GM12878 (cell line): ENCODE data around the gene PSMA7. TPM values are rescaled to one million over a fixed set of nuclear protein-coding genes. Genes with fewer than 3 reads are reported as not detected.

ENCODE experiments used
- ATAC-seq: fragments of 200-7000 bp; cut with Tn5 transposase; 3 replicates; pipeline ENCODE4 v1.9.1; 2020; ENCODE audit warnings: mild to moderate bottlenecking, moderate library complexity
- BruUV-seq: library from RNA; stranded (reverse); fragments of 400-500 nt; replicated peaks from 2 replicates; lab custom pipeline; 2021; lab: Mats Ljungman, UMichigan
- CTCF ChIA-PET: fragments of 300-600 bp; sonication (Branson Sonifier 250); formaldehyde crosslinking; extraction: SDS; loops from one replicate; lab custom pipeline; 2021; ENCODE audit warnings: inconsistent platforms; lab: Yijun Ruan, JAX
- POLR2A ChIA-PET: fragments of 350-600 bp; formaldehyde crosslinking; extraction: SDS; loops from one replicate; lab custom pipeline; 2021; ENCODE audit warnings: inconsistent platforms; lab: Charles Lee
- RAD21 ChIA-PET: fragments of 300-600 bp; sonication (Branson Sonifier 250); formaldehyde crosslinking; loops from one replicate; lab custom pipeline; 2023; ENCODE audit warnings: antibody characterized with exemption; ENCODE audit not compliant: unreplicated experiment; lab: Charles Lee
- SMC1A ChIA-PET: fragments of 300-600 bp; sonication (Branson Sonifier 250); formaldehyde crosslinking; loops from one replicate; lab custom pipeline; 2023; ENCODE audit not compliant: unreplicated experiment, uncharacterized antibody; lab: Charles Lee
- DNase-seq: peaks from one replicate; pipeline ENCODE4 v3.0.0-alpha.2; 2011; ENCODE audit warnings: low read depth, low spot score
- FAIRE-seq: peaks from 3 replicates; lab custom pipeline; 2011; peaks lifted over from hg19 to GRCh38; lab: Jason Lieb, UNC
- H2AFZ ChIP-seq: 2 replicates; pipeline ENCODE4 v1.6.0; 2011; ENCODE audit warnings: low read depth, low read length, control low read depth; ENCODE audit not compliant: control insufficient read depth
- H3K27ac ChIP-seq: 2 replicates; pipeline ENCODE4 v1.5.1; 2011; ENCODE audit warnings: control low read depth; ENCODE audit not compliant: control insufficient read depth, insufficient read depth
- H3K27me3 ChIP-seq, 2 experiments: replicated peaks in 1 of 2; 2 replicates each; pipeline versions ENCODE4 v1.6.0 to v1.6.1; 2011; ENCODE audit warnings: low read length in 1 of 2; ENCODE audit not compliant: control insufficient read depth in 2 of 2, insufficient read depth in 2 of 2
- H3K36me3 ChIP-seq, 2 experiments: 2 replicates each; pipeline ENCODE4 v1.5.1; 2011; ENCODE audit warnings: low read length in 1 of 2; ENCODE audit not compliant: control insufficient read depth in 2 of 2, insufficient read depth in 2 of 2
- H3K4me1 ChIP-seq: 2 replicates; pipeline ENCODE4 v1.6.1; 2011; ENCODE audit warnings: mild to moderate bottlenecking, low read length, moderate library complexity, mixed read lengths; ENCODE audit not compliant: control insufficient read depth, insufficient read depth
- H3K4me2 ChIP-seq: 2 replicates; pipeline ENCODE4 v1.6.0; 2011; ENCODE audit warnings: control low read depth; ENCODE audit not compliant: control insufficient read depth, insufficient read depth
- H3K4me3 ChIP-seq: fragments of 200-600 bp; sonication (generic); 2 replicates; pipeline ENCODE4 v1.5.1; 2016
- H3K79me2 ChIP-seq: 2 replicates; pipeline ENCODE4 v1.6.0; 2011; ENCODE audit warnings: low read length; ENCODE audit not compliant: control insufficient read depth, insufficient read depth
- H3K9ac ChIP-seq: 2 replicates; pipeline ENCODE4 v1.8.0; 2011; ENCODE audit warnings: low read length, control low read depth, mixed read lengths; ENCODE audit not compliant: control insufficient read depth, insufficient read depth
- H3K9me3 ChIP-seq: replicated peaks from 3 replicates; pipeline ENCODE4 v1.5.1; 2011; ENCODE audit warnings: mild to moderate bottlenecking, low read length; ENCODE audit not compliant: control insufficient read depth, insufficient read depth
- H4K20me1 ChIP-seq: 2 replicates; pipeline ENCODE4 v1.6.0; 2011; ENCODE audit not compliant: control insufficient read depth, insufficient read depth
- ATF3 ChIP-seq: IDR thresholded peaks from 2 replicates; pipeline ENCODE4 v1.6.1; 2011; ENCODE audit warnings: low read depth, mild to moderate bottlenecking, low read length, moderate library complexity, borderline replicate concordance; ENCODE audit errors: extremely low read depth
- BACH1 ChIP-seq: fragments of 450-650 bp; IDR thresholded peaks from 2 replicates; pipeline ENCODE4 v1.6.1; 2017; ENCODE audit warnings: mild to moderate bottlenecking, borderline replicate concordance
- CTCF ChIP-seq, 3 experiments: IDR thresholded peaks in 2 of 3; conservative IDR thresholded peaks in 1 of 3; 2 replicates each; pipeline ENCODE4 v1.5.1; 2011; ENCODE audit warnings: low read depth in 3 of 3, low read length in 3 of 3, mild to moderate bottlenecking in 3 of 3, control low read depth in 2 of 3, moderate library complexity in 2 of 3, inconsistent platforms in 1 of 3, mixed read lengths in 1 of 3; ENCODE audit not compliant: control insufficient read depth in 2 of 3, insufficient read depth in 1 of 3; ENCODE audit errors: extremely low read depth in 1 of 3
- E2F4 ChIP-seq: IDR thresholded peaks from 2 replicates; pipeline ENCODE4 v1.6.1; 2012; ENCODE audit warnings: low read depth, low read length, improper control_type of control experiment
- HCFC1 ChIP-seq: fragments of 150-350 bp; IDR thresholded peaks from 2 replicates; pipeline ENCODE4 v1.6.1; 2014; ENCODE audit warnings: low read length
- HDAC2 ChIP-seq: fragments of 200-600 bp; sonication (generic); IDR thresholded peaks from 2 replicates; pipeline ENCODE4 v1.6.1; 2017
- LARP7 ChIP-seq: fragments of 450-650 bp; IDR thresholded peaks from 2 replicates; pipeline ENCODE4 v1.6.1; 2017; ENCODE audit warnings: mild to moderate bottlenecking
- MAX ChIP-seq: IDR thresholded peaks from 2 replicates; pipeline ENCODE4 v1.6.1; 2012; ENCODE audit warnings: low read depth, low read length, improper control_type of control experiment
- NFIC ChIP-seq: IDR thresholded peaks from 2 replicates; pipeline ENCODE4 v1.6.1; 2012; ENCODE audit warnings: low read depth, mild to moderate bottlenecking, inconsistent platforms, low read length, moderate library complexity
- NKRF ChIP-seq: fragments of 450-650 bp; conservative IDR thresholded peaks from 2 replicates; pipeline ENCODE4 v1.6.1; 2017; ENCODE audit warnings: mild to moderate bottlenecking, moderate library complexity
- POLR2A ChIP-seq: IDR thresholded peaks from 2 replicates; pipeline ENCODE4 v1.6.1; 2011; ENCODE audit warnings: low read depth, mild to moderate bottlenecking, low read length
- STAT3 ChIP-seq: IDR thresholded peaks from 2 replicates; pipeline ENCODE4 v1.6.1; 2011; ENCODE audit warnings: low read depth, low read length, improper control_type of control experiment
- WGBS: methylation state at CpG from one replicate; pipeline ENCODE4 v1.1.6; 2016; ENCODE audit warnings: low lambda C conversion rate; ENCODE audit not compliant: insufficient replicate concordance, insufficient coverage; ENCODE audit errors: missing lambda C conversion rate; 5-methylcytosine and 5-hydroxymethylcytosine counted together
- in situ Hi-C: fragments of 300-500 bp; cut with MboI; formaldehyde crosslinking; loops from 9 replicates; pipeline ENCODE4 v1.14.3; 2018; ENCODE audit warnings: mixed read lengths
- intact Hi-C: fragments of 100-400 bp; cut with micrococcal nuclease; formaldehyde crosslinking; loops from one replicate; pipeline ENCODE4 v1.14.2; 2022; ENCODE audit not compliant: unreplicated experiment
- polyA plus RNA-seq, 11 experiments: library from polyadenylated mRNA; depleted of rRNA in 4 of 11; unstranded in 6 of 11; stranded (reverse) in 5 of 11; fragments of >200 nt; fragmentation: Nextera tagmentation in 4 of 11; fragmentation: Illumina TruSeq in 1 of 11; extraction: Ambion mirVana in 4 of 11; extraction: Trizol in 1 of 11; gene quantifications; 1 replicate in 1 of 11; 2 replicates in 10 of 11; pipeline versions ENCODE4 v1.2.1 to v1.2.3, GENCODE V29; 2011 to 2016; ENCODE audit warnings: inconsistent platforms in 2 of 11, missing spikeins in 2 of 11, low read depth in 1 of 11
- total RNA-seq, 4 experiments: library from RNA; depleted of rRNA in 3 of 4; stranded (reverse); fragments of >200 nt in 3 of 4; fragmentation: Illumina TruSeq in 1 of 4; extraction: Trizol in 1 of 4; gene quantifications; 2 replicates each; pipeline versions ENCODE4 v1.2.1 to v1.2.3, GENCODE V29; 2013 to 2021

Gene PSMA7
- total and polyA plus RNA-seq, 10 of the 15 experiments (the other 5 are each of a cell fraction or from before 2014, with no cell fraction given), result 216 to 857 (median 368) TPM

GRCh38 chr20:62139636-62140035, 3.6 kb downstream of the PSMA7 start:
- RAD21 ChIA-PET, result no interaction called here
- no peak overlapping the region for H3K9ac ChIP-seq
- CTCF ChIA-PET, result interaction anchor here (2.8 kb wide), 1 partner anchor 129 kb away, joined by 20 read pairs; no protein-coding TSS in a partner anchor
- H3K9me3 ChIP-seq, result no peaks in the 10 kb centered on the region
- H3K4me1 ChIP-seq, result peaks cover 10% of the 10 kb centered on the region
- no peak overlapping the region for H3K4me2 ChIP-seq
- intact Hi-C loops, result loop anchor here (5.0 kb wide), 1 partner anchor 77 kb away; no protein-coding TSS in a partner anchor
- WGBS, result 92% methylated on average over 13 of the region's 13 CpGs
- H3K27ac ChIP-seq, result no peak overlapping the region
- no peak for TF ChIP-seq E2F4
- TF ChIP-seq NKRF, result no peak
- TF ChIP-seq POLR2A, result peak; percentile 49; the same call in 1 of the 2 replicates
- H4K20me1 ChIP-seq, result peaks cover 20% of the 10 kb centered on the region
- DNase-seq, result no peak
- BruUV-seq, result no TSS peak
- peaks cover 53% of the 10 kb centered on the region for H3K79me2 ChIP-seq
- no peak overlapping the region for H3K4me3 ChIP-seq
- no peaks in the 10 kb centered on the region for H3K27me3 ChIP-seq
- no peak overlapping the region for H2AFZ ChIP-seq
- FAIRE-seq, result no peak
- in situ Hi-C loops, result no loop called here
- POLR2A ChIA-PET, result no interaction called here
- SMC1A ChIA-PET, result interaction anchor here (1.0 kb wide), 1 partner anchor 128 kb away, joined by 10 read pairs; no protein-coding TSS in a partner anchor
- H3K36me3 ChIP-seq, result peaks cover 33 to 52% of the 10 kb centered on the region in 2 experiments
- no peak for ATAC-seq

GRCh38 chr20:62138912-62139311, 4.3 kb downstream of the PSMA7 start:
- ChIA-PET CTCF (interaction anchor here (0.9 to 2.8 kb wide), 2 partner anchors 12 to 128 kb away, joined by 4 to 20 read pairs; no protein-coding TSS in a partner anchor), RAD21 (no interaction called here), POLR2A (no interaction called here), SMC1A (interaction anchor here (1.0 kb wide), 1 partner anchor 128 kb away, joined by 10 read pairs; no protein-coding TSS in a partner anchor)
- Histone ChIP-seq H3K4me3 (no peak overlapping the region), H3K4me1 (peaks cover 8% of the 10 kb centered on the region), H3K27ac (no peak overlapping the region), H3K9me3 (no peaks in the 10 kb centered on the region), H3K27me3 (no peaks in the 10 kb centered on the region), H2AFZ (no peak overlapping the region), H4K20me1 (peaks cover 20% of the 10 kb centered on the region), H3K36me3 (peaks cover 36 to 52% of the 10 kb centered on the region in 2 experiments), H3K79me2 (peaks cover 45% of the 10 kb centered on the region), H3K9ac (no peak overlapping the region), H3K4me2 (no peak overlapping the region)
- ATAC-seq (no peak), DNase-seq (no peak), FAIRE-seq (no peak)
- no TSS peak for BruUV-seq
- WGBS, result 98% methylated on average over 10 of the region's 10 CpGs
- in situ Hi-C loops, result no loop called here
- intact Hi-C loops, result no loop called here
- TF ChIP-seq STAT3 (no peak), ATF3 (no peak), NFIC (no peak), POLR2A (no peak), HCFC1 (no peak), CTCF (IDR thresholded peaks at IDR 0.05 in 2 of 3, conservative IDR thresholded peaks at IDR 0.05 in 1 of 3; ENCODE audit: control insufficient read depth in 2 of 3, extremely low read depth in 1 of 3, insufficient read depth in 1 of 3, low read depth in 3 of 3, low read length in 3 of 3) (no peak), LARP7 (no peak), MAX (no peak), BACH1 (no peak), HDAC2 (no peak)
